ENCODE measurements around the gene SRSF5. TPM values are rescaled to one million over a fixed set of nuclear protein-coding genes. Genes with fewer than 3 reads are reported as not detected.

SRSF5 gene
- total and polyA plus RNA-seq, 2 donors from 2014 or later = 207 to 340 TPM

DNA sequence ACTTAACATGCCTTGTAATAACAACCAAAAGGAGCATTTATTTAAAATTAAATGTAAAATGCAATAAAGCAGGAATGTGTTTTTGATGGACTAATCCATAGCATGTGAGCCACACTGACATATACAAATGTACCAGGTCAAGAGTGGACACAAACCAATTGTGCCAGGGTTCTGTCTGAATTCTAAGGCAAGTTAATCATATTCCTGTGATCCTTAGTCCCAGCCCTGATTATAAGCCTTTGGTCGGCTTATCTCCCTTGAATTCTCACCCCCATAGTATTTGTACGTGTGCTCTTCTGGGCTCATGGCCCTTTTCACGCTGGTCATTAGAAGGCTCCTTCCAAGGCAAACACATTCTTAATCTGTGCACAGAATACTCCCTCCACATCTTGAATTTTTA is 10.6 kb upstream of the SRSF5 start:
- no peaks in the 10 kb centered on the region for H3K36me3 ChIP-seq (ENCODE audit: control insufficient read depth in 2 of 3, insufficient read depth in 3 of 3, low read length in 3 of 3)
- no peaks in the 10 kb centered on the region for H3K9me3 ChIP-seq (ENCODE audit: control insufficient read depth in 2 of 3, insufficient read depth in 1 of 3, low read length in 3 of 3)
- DNase-seq (no peak), FAIRE-seq (no peak)
- intact Hi-C loops (cut with DNase I) = no loop called here
- no peak overlapping the region for H3K27ac ChIP-seq (ENCODE audit: low read depth in 2 of 2, low read length in 2 of 2)
- H3K4me1 ChIP-seq (ENCODE audit: control insufficient read depth in 2 of 3, insufficient read depth in 2 of 3, low read depth in 1 of 3, low read length in 3 of 3) = peaks cover 0 to 3% (median 0%) of the 10 kb centered on the region in 3 donors
- H3K4me3 ChIP-seq (ENCODE audit: low read length in 3 of 3) = no peak overlapping the region
- H3K9ac ChIP-seq (ENCODE audit: low read length in 3 of 3) = no peak overlapping the region
- H3K27me3 ChIP-seq (ENCODE audit: control insufficient read depth, insufficient read depth, low read length) = no peaks in the 10 kb centered on the region
- TF ChIP-seq, protein P1, sequence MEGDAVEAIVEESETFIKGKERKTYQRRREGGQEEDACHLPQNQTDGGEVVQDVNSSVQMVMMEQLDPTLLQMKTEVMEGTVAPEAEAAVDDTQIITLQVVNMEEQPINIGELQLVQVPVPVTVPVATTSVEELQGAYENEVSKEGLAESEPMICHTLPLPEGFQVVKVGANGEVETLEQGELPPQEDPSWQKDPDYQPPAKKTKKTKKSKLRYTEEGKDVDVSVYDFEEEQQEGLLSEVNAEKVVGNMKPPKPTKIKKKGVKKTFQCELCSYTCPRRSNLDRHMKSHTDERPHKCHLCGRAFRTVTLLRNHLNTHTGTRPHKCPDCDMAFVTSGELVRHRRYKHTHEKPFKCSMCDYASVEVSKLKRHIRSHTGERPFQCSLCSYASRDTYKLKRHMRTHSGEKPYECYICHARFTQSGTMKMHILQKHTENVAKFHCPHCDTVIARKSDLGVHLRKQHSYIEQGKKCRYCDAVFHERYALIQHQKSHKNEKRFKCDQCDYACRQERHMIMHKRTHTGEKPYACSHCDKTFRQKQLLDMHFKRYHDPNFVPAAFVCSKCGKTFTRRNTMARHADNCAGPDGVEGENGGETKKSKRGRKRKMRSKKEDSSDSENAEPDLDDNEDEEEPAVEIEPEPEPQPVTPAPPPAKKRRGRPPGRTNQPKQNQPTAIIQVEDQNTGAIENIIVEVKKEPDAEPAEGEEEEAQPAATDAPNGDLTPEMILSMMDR (IDR thresholded peaks at IDR 0.05; ENCODE audit: borderline replicate concordance, extremely low read depth, insufficient read depth) = no peak

DNA sequence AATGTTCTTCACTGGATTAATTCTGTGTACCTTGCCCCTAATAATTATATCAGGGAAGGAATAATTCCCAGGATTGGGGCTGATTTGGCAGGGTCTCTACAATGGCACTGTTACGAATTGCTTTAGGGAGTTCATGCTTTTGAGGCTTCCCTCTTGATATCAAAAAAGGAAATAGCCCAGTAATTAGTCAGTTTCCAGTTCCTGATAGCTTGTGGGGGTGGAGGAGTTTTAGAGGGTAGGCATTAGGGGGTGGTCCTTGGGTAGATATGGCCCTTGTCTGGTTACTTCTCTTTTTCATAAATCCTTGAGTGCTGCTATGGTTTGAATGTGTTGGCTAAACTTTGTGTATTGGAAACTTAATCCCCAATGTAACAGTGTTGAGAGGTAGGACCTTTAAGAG is 6.1 kb upstream of the SRSF5 start:
- intact Hi-C loops (cut with DNase I) = no loop called here
- Histone ChIP-seq H3K9me3 (ENCODE audit: control insufficient read depth in 2 of 3, insufficient read depth in 1 of 3, low read length in 3 of 3) (no peaks in the 10 kb centered on the region), H3K36me3 (ENCODE audit: control insufficient read depth in 2 of 3, insufficient read depth in 3 of 3, low read length in 3 of 3) (no peaks in the 10 kb centered on the region), H3K4me3 (ENCODE audit: low read length in 3 of 3) (no peak overlapping the region), H3K27ac (ENCODE audit: low read depth in 2 of 2, low read length in 2 of 2) (no peak overlapping the region), H3K27me3 (ENCODE audit: control insufficient read depth, insufficient read depth, low read length) (no peaks in the 10 kb centered on the region), H3K4me1 (ENCODE audit: control insufficient read depth in 2 of 3, insufficient read depth in 2 of 3, low read depth in 1 of 3, low read length in 3 of 3) (peaks cover 0 to under 1% (median 0%) of the 10 kb centered on the region in 3 donors), H3K9ac (ENCODE audit: low read length in 3 of 3) (no peak overlapping the region)
- no peak for FAIRE-seq
- TF ChIP-seq, protein P1 (IDR thresholded peaks at IDR 0.05; ENCODE audit: borderline replicate concordance, extremely low read depth, insufficient read depth) = no peak
- DNase-seq = no peak

DNA sequence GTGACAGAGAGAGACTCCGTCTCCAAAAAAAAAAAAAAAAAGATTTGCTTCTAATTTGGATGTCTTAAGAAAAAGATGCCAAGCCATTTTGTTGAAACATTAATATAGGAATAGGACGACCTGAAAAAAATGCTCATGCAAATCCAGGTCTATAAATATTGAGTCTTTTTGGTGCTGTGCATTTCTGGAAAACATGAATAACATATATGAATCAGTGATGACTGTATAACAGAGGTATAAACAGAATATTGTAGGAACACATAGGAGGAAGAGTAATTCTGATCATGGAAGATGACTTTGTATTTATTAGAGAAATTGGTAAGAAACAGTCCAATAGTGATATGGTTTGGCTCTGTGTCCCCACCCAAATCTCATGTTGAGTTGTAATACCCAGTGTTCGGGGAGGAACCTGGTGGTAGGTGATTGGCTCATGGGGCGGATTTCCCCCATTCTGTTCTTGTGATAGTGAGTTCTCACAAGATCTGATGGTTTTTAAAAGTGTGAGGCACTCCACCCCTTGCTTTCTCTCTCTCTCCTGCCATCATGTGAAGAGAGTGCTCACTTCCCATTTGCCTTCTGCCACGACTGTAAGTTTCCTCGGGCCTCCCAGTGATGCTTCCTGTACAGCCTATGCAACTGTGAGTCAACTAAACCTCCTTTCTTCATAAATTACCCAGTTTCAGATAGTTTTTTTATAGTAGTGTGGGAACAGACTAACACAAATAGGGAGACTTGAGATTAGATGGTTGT is 3.0 kb upstream of the SRSF5 start:
- TF ChIP-seq, protein P1 (IDR thresholded peaks at IDR 0.05; ENCODE audit: borderline replicate concordance, extremely low read depth, insufficient read depth) = no peak

More for the DNA sequence above, 3.0 kb upstream of the SRSF5 start:
- Histone ChIP-seq H3K4me1 (ENCODE audit: control insufficient read depth in 2 of 3, insufficient read depth in 2 of 3, low read depth in 1 of 3, low read length in 3 of 3) (peaks cover 6 to 12% (median 10%) of the 10 kb centered on the region in 3 donors), H3K9ac (ENCODE audit: low read length in 3 of 3) (no peak overlapping the region), H3K4me3 (ENCODE audit: low read length in 3 of 3) (no peak overlapping the region), H3K36me3 (ENCODE audit: control insufficient read depth in 2 of 3, insufficient read depth in 3 of 3, low read length in 3 of 3) (peaks cover 6 to 12% (median 7%) of the 10 kb centered on the region in 3 donors), H3K27ac (ENCODE audit: low read depth in 2 of 2, low read length in 2 of 2) (no peak overlapping the region), H3K27me3 (ENCODE audit: control insufficient read depth, insufficient read depth, low read length) (no peaks in the 10 kb centered on the region), H3K9me3 (ENCODE audit: control insufficient read depth in 2 of 3, insufficient read depth in 1 of 3, low read length in 3 of 3) (no peaks in the 10 kb centered on the region)
- intact Hi-C loops (cut with DNase I) = no loop called here
- FAIRE-seq = no peak
- no peak for DNase-seq

All from kidney (tissue), 14 donors.